GM23338 (cell line): ENCODE results near the gene NDUFA11. TPM values are rescaled to one million over a fixed set of nuclear protein-coding genes. Genes with fewer than 3 reads are reported as not detected.

ENCODE experiments used
- ATAC-seq: fragments of 200-7000 bp; cut with Tn5 transposase; 3 replicates; pipeline ENCODE4 v1.9.1; 2020
- DNase-seq: peaks from one replicate; pipeline ENCODE4 v3.0.0-alpha.2; 2015; ENCODE audit warnings: low spot score
- H2AFZ ChIP-seq: fragments of 200-600 bp; sonication (generic); 2 replicates; pipeline ENCODE4 v1.8.0; 2016; ENCODE audit warnings: antibody characterized with exemption, mild to moderate bottlenecking, moderate library complexity
- H3F3A ChIP-seq: fragments of 200-600 bp; sonication (generic); replicated peaks from 2 replicates; pipeline ENCODE4 v1.8.0; 2017; ENCODE audit warnings: antibody characterized with exemption, mixed run types, low read depth
- H3K27ac ChIP-seq: fragments of 200-600 bp; sonication (generic); 2 replicates; pipeline ENCODE4 v1.6.1; 2016; ENCODE audit warnings: low read depth
- H3K27me3 ChIP-seq: fragments of 200-600 bp; sonication (generic); 2 replicates; pipeline ENCODE4 v1.8.0; 2016; ENCODE audit warnings: mild to moderate bottlenecking, mixed run types, moderate library complexity; ENCODE audit not compliant: insufficient read depth
- H3K36me3 ChIP-seq: fragments of 200-600 bp; sonication (generic); 2 replicates; pipeline ENCODE4 v1.8.0; 2016; ENCODE audit warnings: mild to moderate bottlenecking; ENCODE audit not compliant: insufficient read depth
- H3K4me1 ChIP-seq: fragments of 200-600 bp; sonication (generic); 2 replicates; pipeline ENCODE4 v1.8.0; 2016; ENCODE audit warnings: mild to moderate bottlenecking, moderate library complexity; ENCODE audit not compliant: insufficient read depth
- H3K4me2 ChIP-seq: fragments of 200-600 bp; sonication (generic); 2 replicates; pipeline ENCODE4 v1.7.1; 2017; ENCODE audit warnings: mixed run types
- H3K4me3 ChIP-seq: fragments of 200-600 bp; sonication (generic); 2 replicates; pipeline ENCODE4 v1.6.1; 2016; ENCODE audit warnings: mixed run types
- H3K79me2 ChIP-seq: fragments of 200-600 bp; sonication (generic); replicated peaks from 2 replicates; pipeline ENCODE4 v1.8.0; 2017; ENCODE audit warnings: mild to moderate bottlenecking; ENCODE audit not compliant: insufficient read depth
- H3K9me2 ChIP-seq: fragments of 200-600 bp; sonication (generic); 2 replicates; pipeline ENCODE4 v1.8.0; 2017; ENCODE audit not compliant: insufficient read depth
- H4K20me1 ChIP-seq: fragments of 200-600 bp; sonication (generic); replicated peaks from 2 replicates; pipeline ENCODE4 v1.8.0; 2017; ENCODE audit warnings: mild to moderate bottlenecking; ENCODE audit not compliant: insufficient read depth
- H3K27ac Mint-ChIP-seq: 2 replicates; pipeline ENCODE4 v1.8.0; 2020; ENCODE audit warnings: inconsistent platforms, mild to moderate bottlenecking, moderate library complexity, mixed read lengths
- H3K27me3 Mint-ChIP-seq: 3 replicates; pipeline ENCODE4 v1.8.0; 2022; ENCODE audit warnings: low read depth, mild to moderate bottlenecking, moderate library complexity, mixed read lengths, inconsistent platforms; ENCODE audit not compliant: insufficient read depth, poor library complexity
- H3K36me3 Mint-ChIP-seq: 3 replicates; pipeline ENCODE4 v1.8.0; 2021; ENCODE audit warnings: low read depth, mild to moderate bottlenecking, inconsistent platforms, moderate library complexity, mixed read lengths
- H3K4me1 Mint-ChIP-seq: 3 replicates; pipeline ENCODE4 v1.8.0; 2020; ENCODE audit warnings: mild to moderate bottlenecking, inconsistent platforms, mixed read lengths
- H3K4me3 Mint-ChIP-seq: 3 replicates; pipeline ENCODE4 v1.8.0; 2021; ENCODE audit warnings: moderate library complexity, mild to moderate bottlenecking, inconsistent platforms, mixed read lengths
- H3K9me3 Mint-ChIP-seq: 3 replicates; pipeline ENCODE4 v1.8.0; 2020; ENCODE audit warnings: moderate library complexity, mild to moderate bottlenecking, inconsistent platforms, mixed read lengths
- ZNF462 ChIP-seq: fragments of 250-450 bp; sonication (Bioruptor Pico); IDR thresholded peaks from 2 replicates; pipeline ENCODE4 v1.5.0; 2020; ENCODE audit warnings: mild to moderate bottlenecking, moderate library complexity
- polyA plus RNA-seq: library from polyadenylated mRNA; unstranded; fragments of >200 nt; fragmentation: Nextera tagmentation; extraction: Ambion mirVana; gene quantifications from 2 replicates; pipeline ENCODE4 v1.2.1, GENCODE V29; 2016
- total RNA-seq: library from RNA; depleted of rRNA; stranded (reverse); fragments of >200 nt; shearing (Covaris generic); gene quantifications from 2 replicates; pipeline ENCODE4 v1.2.3, GENCODE V29; 2014
- TF ChIP-seq, protein P1 (sequence below), 2 experiments: fragments of 200-600 bp in 1 of 2; sonication (generic) in 1 of 2; conservative IDR thresholded peaks; 2 replicates each; pipeline versions ENCODE4 v1.5.1 to v1.6.1; 2016 to 2017; ENCODE audit warnings: antibody characterized with exemption in 2 of 2, low read depth in 2 of 2, mild to moderate bottlenecking in 2 of 2, moderate library complexity in 1 of 2

Gene NDUFA11
- total and polyA plus RNA-seq, 2 experiments from 2014 or later: 171 to 523 TPM

DNA sequence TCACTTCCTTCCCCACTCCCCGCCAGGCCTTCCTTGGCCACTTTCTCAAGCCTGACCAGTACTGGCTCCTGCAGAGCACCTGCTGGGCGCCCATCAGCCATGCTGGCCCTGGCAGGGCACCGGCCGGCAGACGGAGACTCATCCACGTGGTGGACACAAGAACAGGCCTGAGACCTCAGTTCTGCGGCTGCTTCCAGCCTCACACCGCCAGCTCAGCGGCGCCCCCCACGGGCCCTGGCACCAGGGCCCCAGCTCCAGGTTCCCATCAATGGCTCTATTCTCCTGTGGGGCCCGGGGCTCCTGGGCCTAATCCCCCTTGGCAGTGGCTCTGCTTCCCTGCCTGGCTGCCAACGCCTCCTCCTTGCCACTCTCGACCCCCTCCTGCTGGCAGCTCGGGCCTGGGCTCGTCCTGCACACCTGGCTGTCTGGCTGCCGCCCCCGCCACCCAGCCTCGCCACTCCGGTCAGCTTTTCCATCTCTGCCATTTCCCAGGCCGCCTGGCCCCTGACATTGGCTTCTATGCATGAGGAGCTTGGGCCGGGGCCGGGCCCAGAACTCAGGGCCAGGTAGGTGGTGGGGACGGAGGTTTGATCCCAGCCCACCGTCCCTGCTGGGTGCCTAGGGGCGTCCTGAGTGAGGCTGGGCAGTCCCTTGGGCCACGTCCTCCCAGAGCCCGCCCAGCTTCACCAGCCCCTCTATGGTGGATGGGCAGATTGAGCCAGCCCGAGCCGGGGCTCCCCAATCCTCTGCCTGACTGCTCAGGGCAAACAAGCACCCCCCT lies 6.2 kb downstream of the NDUFA11 start:
- Mint-ChIP-seq H3K4me3 (no peak overlapping the region), H3K9me3 (no peaks in the 10 kb centered on the region), H3K27me3 (peaks cover 2% of the 10 kb centered on the region), H3K27ac (no peak overlapping the region), H3K4me1 (no peaks in the 10 kb centered on the region), H3K36me3 (peaks cover 20% of the 10 kb centered on the region)
- Histone ChIP-seq H3K9me2 (no peaks in the 10 kb centered on the region), H3K36me3 (no peaks in the 10 kb centered on the region), H3F3A (no peaks in the 10 kb centered on the region), H3K79me2 (peaks cover 31% of the 10 kb centered on the region), H3K4me2 (no peak overlapping the region), H3K27me3 (no peaks in the 10 kb centered on the region), H3K27ac (no peak overlapping the region), H2AFZ (no peak overlapping the region), H4K20me1 (peaks cover 35% of the 10 kb centered on the region), H3K4me3 (no peak overlapping the region), H3K4me1 (no peaks in the 10 kb centered on the region)
- ATAC-seq (peak; percentile 32), DNase-seq (peak; percentile 47)
- no peak for TF ChIP-seq ZNF462 (CRISPR knock-in tag)
- TF ChIP-seq, protein P1, sequence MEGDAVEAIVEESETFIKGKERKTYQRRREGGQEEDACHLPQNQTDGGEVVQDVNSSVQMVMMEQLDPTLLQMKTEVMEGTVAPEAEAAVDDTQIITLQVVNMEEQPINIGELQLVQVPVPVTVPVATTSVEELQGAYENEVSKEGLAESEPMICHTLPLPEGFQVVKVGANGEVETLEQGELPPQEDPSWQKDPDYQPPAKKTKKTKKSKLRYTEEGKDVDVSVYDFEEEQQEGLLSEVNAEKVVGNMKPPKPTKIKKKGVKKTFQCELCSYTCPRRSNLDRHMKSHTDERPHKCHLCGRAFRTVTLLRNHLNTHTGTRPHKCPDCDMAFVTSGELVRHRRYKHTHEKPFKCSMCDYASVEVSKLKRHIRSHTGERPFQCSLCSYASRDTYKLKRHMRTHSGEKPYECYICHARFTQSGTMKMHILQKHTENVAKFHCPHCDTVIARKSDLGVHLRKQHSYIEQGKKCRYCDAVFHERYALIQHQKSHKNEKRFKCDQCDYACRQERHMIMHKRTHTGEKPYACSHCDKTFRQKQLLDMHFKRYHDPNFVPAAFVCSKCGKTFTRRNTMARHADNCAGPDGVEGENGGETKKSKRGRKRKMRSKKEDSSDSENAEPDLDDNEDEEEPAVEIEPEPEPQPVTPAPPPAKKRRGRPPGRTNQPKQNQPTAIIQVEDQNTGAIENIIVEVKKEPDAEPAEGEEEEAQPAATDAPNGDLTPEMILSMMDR (conservative IDR thresholded peaks at IDR 0.05; ENCODE audit: low read depth in 2 of 2): peak; percentile 35 to 54
